ENCODE data around the gene SHISA4.

Gene SHISA4

GRCh38 chr1:201882665-201883132 is 6.0 kb upstream of the SHISA4 start:
- peak; percentile 91 for DNase-seq

GRCh38 chr1:201883266-201883665 is 5.4 kb upstream of the SHISA4 start:
- no peak for DNase-seq

GRCh38 chr1:201883786-201884185 is 4.9 kb upstream of the SHISA4 start:
- DNase-seq: peak; percentile 87

- peak; percentile 47 for DNase-seq
These were observed 4.3 kb upstream of the SHISA4 start for GRCh38 chr1:201884425-201884824.

- DNase-seq: peak; percentile 68
These were observed 3.1 kb upstream of the SHISA4 start for GRCh38 chr1:201885531-201886075.

- no peak for DNase-seq
These were observed 2.4 kb upstream of the SHISA4 start for GRCh38 chr1:201886103-201886885.

- DNase-seq: peak; percentile 30
These were observed 1.4 kb upstream of the SHISA4 start for GRCh38 chr1:201887116-201887866.

GRCh38 chr1:201889090-201889968 is 631 bp downstream of the SHISA4 start:
- no peak for DNase-seq

- DNase-seq: no peak
These were observed 1.5 kb downstream of the SHISA4 start for GRCh38 chr1:201890223-201890622.

GRCh38 chr1:201890806-201891450 is 2.2 kb downstream of the SHISA4 start:
- no peak for DNase-seq

- DNase-seq: no peak
These were observed 2.9 kb downstream of the SHISA4 start for GRCh38 chr1:201891451-201892045.

- no peak for DNase-seq
These were observed 3.5 kb downstream of the SHISA4 start for GRCh38 chr1:201892211-201892610.

GRCh38 chr1:201893431-201893830 is 4.7 kb downstream of the SHISA4 start:
- DNase-seq: no peak

GRCh38 chr1:201894343-201895119 is 5.8 kb downstream of the SHISA4 start:
- no peak for DNase-seq

GRCh38 chr1:201895120-201895665 is 6.5 kb downstream of the SHISA4 start:
- no peak for DNase-seq

GRCh38 chr1:201895913-201896807 is 7.5 kb downstream of the SHISA4 start:
- DNase-seq: peak; percentile 95

GRCh38 chr1:201896951-201897391 is 8.3 kb downstream of the SHISA4 start:
- peak; percentile 23 for DNase-seq

GRCh38 chr1:201898240-201898894 is 9.7 kb downstream of the SHISA4 start:
- DNase-seq: no peak

- DNase-seq: no peak
These were observed 10.3 kb downstream of the SHISA4 start for GRCh38 chr1:201898992-201899391.
